SK-N-SH (cell line): ENCODE data around the gene MAOB. TPM values are rescaled to one million over a fixed set of nuclear protein-coding genes. Genes with fewer than 3 reads are reported as not detected.

Experiments used
- CTCF ChIA-PET: fragments of 300-600, 350-600 bp; formaldehyde crosslinking; extraction: SDS; loops from one replicate; lab custom pipeline; 2021; lab: Yijun Ruan, JAX
- POLR2A ChIA-PET: fragments of 350-600 bp; sonication (Branson Sonifier 250); formaldehyde crosslinking; extraction: SDS; loops from one replicate; lab custom pipeline; 2020; ENCODE audit warnings: antibody characterized with exemption, inconsistent platforms; lab: Yijun Ruan, JAX
- DNase-seq: peaks from one replicate; pipeline ENCODE4 v3.0.0; 2012
- H2AFZ ChIP-seq: fragments of 200-600 bp; sonication (generic); 2 replicates; pipeline ENCODE4 v1.8.1; 2016; ENCODE audit warnings: antibody characterized with exemption, mild to moderate bottlenecking, low read depth
- H3F3A ChIP-seq: fragments of 200-600 bp; sonication (generic); replicated peaks from 2 replicates; pipeline ENCODE3; 2016; ENCODE audit warnings: antibody characterized with exemption, mild to moderate bottlenecking; ENCODE audit not compliant: insufficient read depth
- H3K27ac ChIP-seq, 2 experiments: fragments of 200-500 bp in 1 of 2; fragments of 200-600 bp in 1 of 2; sonication (Bioruptor generic) in 1 of 2; sonication (generic), shearing (Covaris generic) in 1 of 2; 2 replicates each; pipeline versions ENCODE4 v1.5.1 to v1.6.1; 2014 to 2016; ENCODE audit warnings: low read depth in 2 of 2, inconsistent platforms in 1 of 2, low read length in 1 of 2, mild to moderate bottlenecking in 1 of 2, mixed read lengths in 1 of 2
- H3K27me3 ChIP-seq: fragments of 200-600 bp; sonication (generic), shearing (Covaris generic); 2 replicates; pipeline ENCODE4 v1.6.1; 2016; ENCODE audit warnings: mixed run types; ENCODE audit not compliant: insufficient read depth
- H3K36me3 ChIP-seq, 2 experiments: fragments of 200-500 bp in 1 of 2; fragments of 200-600 bp in 1 of 2; sonication (Bioruptor generic) in 1 of 2; sonication (generic) in 1 of 2; replicated peaks in 1 of 2; 2 replicates each; pipeline versions ENCODE3 to v1.5.1; 2014 to 2016; ENCODE audit warnings: low read length in 1 of 2, mild to moderate bottlenecking in 1 of 2; ENCODE audit not compliant: insufficient read depth in 2 of 2, control insufficient read depth in 1 of 2
- H3K4me1 ChIP-seq, 2 experiments: fragments of 200-500 bp in 1 of 2; fragments of 200-600 bp in 1 of 2; sonication (Bioruptor generic) in 1 of 2; sonication (generic), shearing (Covaris generic) in 1 of 2; 2 replicates each; pipeline versions ENCODE4 v1.5.1 to v1.6.1; 2014 to 2016; ENCODE audit warnings: low read depth in 1 of 2, low read length in 1 of 2, mixed run types in 1 of 2; ENCODE audit not compliant: insufficient read depth in 2 of 2, control insufficient read depth in 1 of 2
- H3K4me2 ChIP-seq: fragments of 200-600 bp; sonication (generic), shearing (Covaris generic); 2 replicates; pipeline ENCODE4 v1.6.1; 2017; ENCODE audit warnings: mixed run types
- H3K4me3 ChIP-seq, 2 experiments: fragments of 200-500 bp in 1 of 2; fragments of 200-600 bp in 1 of 2; sonication (Bioruptor generic) in 1 of 2; sonication (generic), shearing (Covaris generic) in 1 of 2; 2 replicates each; pipeline versions ENCODE4 v1.5.1 to v1.8.1; 2014 to 2016; ENCODE audit warnings: low read depth in 2 of 2, inconsistent platforms in 1 of 2, low read length in 1 of 2, mild to moderate bottlenecking in 1 of 2, mixed read lengths in 1 of 2, moderate library complexity in 1 of 2
- H3K79me2 ChIP-seq: fragments of 200-600 bp; sonication (generic); 2 replicates; pipeline ENCODE4 v1.8.1; 2017; ENCODE audit warnings: mild to moderate bottlenecking; ENCODE audit not compliant: insufficient read depth
- H3K9ac ChIP-seq: fragments of 200-600 bp; sonication (generic); 2 replicates; pipeline ENCODE4 v1.6.1; 2017; ENCODE audit warnings: mixed run types
- H3K9me2 ChIP-seq: fragments of 200-600 bp; sonication (generic); 2 replicates; pipeline ENCODE4 v1.6.1; 2017; ENCODE audit warnings: mixed run types
- H3K9me3 ChIP-seq: fragments of 200-600 bp; sonication (generic); 2 replicates; pipeline ENCODE4 v1.6.1; 2017; ENCODE audit warnings: mixed run types, mild to moderate bottlenecking, moderate library complexity
- H4K20me1 ChIP-seq: fragments of 200-600 bp; sonication (generic); 2 replicates; pipeline ENCODE4 v1.6.1; 2017; ENCODE audit warnings: mild to moderate bottlenecking, mixed run types; ENCODE audit not compliant: insufficient read depth
- ELF1 ChIP-seq: IDR thresholded peaks from 2 replicates; pipeline ENCODE4 v1.4.0; 2012
- EP300 ChIP-seq, 2 experiments: IDR thresholded peaks; 2 replicates each; pipeline versions ENCODE4 v1.4.0 to v1.6.1; 2012; ENCODE audit warnings: borderline replicate concordance in 1 of 2, low read depth in 1 of 2, low read length in 1 of 2
- FOSL2 ChIP-seq: IDR thresholded peaks from 2 replicates; pipeline ENCODE4 v1.4.0; 2012; ENCODE audit warnings: low read depth, mild to moderate bottlenecking, moderate library complexity, borderline replicate concordance
- FOXJ3 ChIP-seq: sonication (generic); formaldehyde crosslinking; IDR thresholded peaks from 2 replicates; pipeline ENCODE4 v1.5.1; 2020; ENCODE audit warnings: mild to moderate bottlenecking, missing genetic modification reagents
- GABPA ChIP-seq: IDR thresholded peaks from 2 replicates; pipeline ENCODE4 v1.4.0; 2012; ENCODE audit warnings: low read depth, mild to moderate bottlenecking
- GATA2 ChIP-seq: sonication (generic); formaldehyde crosslinking; IDR thresholded peaks from 2 replicates; pipeline ENCODE4 v1.5.0; 2020; ENCODE audit warnings: mild to moderate bottlenecking, missing genetic modification reagents
- MEF2A ChIP-seq: IDR thresholded peaks from 2 replicates; pipeline ENCODE4 v1.4.0; 2012; ENCODE audit warnings: low read depth, borderline replicate concordance
- POLR2AphosphoS5 ChIP-seq: IDR thresholded peaks from 2 replicates; pipeline ENCODE4 v1.6.1; 2012; ENCODE audit warnings: low read depth, low read length
- RFX5 ChIP-seq: IDR thresholded peaks from 2 replicates; pipeline ENCODE4 v1.6.1; 2012; ENCODE audit warnings: mild to moderate bottlenecking, improper control_type of control experiment, low read length
- SIN3A ChIP-seq: IDR thresholded peaks from 2 replicates; pipeline ENCODE4 v1.6.1; 2012; ENCODE audit warnings: low read depth, mild to moderate bottlenecking, low read length, moderate library complexity, borderline replicate concordance
- TAF1 ChIP-seq: IDR thresholded peaks from 2 replicates; pipeline ENCODE4 v1.6.1; 2012; ENCODE audit warnings: low read depth, mild to moderate bottlenecking, low read length, moderate library complexity, borderline replicate concordance
- TCF12 ChIP-seq: IDR thresholded peaks from 2 replicates; pipeline ENCODE4 v1.4.0; 2012
- TEAD4 ChIP-seq: IDR thresholded peaks from 2 replicates; pipeline ENCODE4 v1.4.0; 2012; ENCODE audit warnings: mild to moderate bottlenecking, borderline replicate concordance; ENCODE audit not compliant: insufficient read depth
- YY1 ChIP-seq: IDR thresholded peaks from 2 replicates; pipeline ENCODE4 v1.4.0; 2012; ENCODE audit warnings: low read depth, mild to moderate bottlenecking
- WGBS: methylation state at CpG from one replicate; pipeline ENCODE4 v1.1.6; 2017; ENCODE audit warnings: low lambda C conversion rate; 5-methylcytosine and 5-hydroxymethylcytosine counted together
- polyA plus RNA-seq, 3 experiments: library from polyadenylated mRNA; depleted of rRNA; stranded (reverse); fragments of >200 nt; gene quantifications; 2 replicates each; pipeline ENCODE4 v1.2.3, GENCODE V29; 2012
- TF ChIP-seq, protein P1 (sequence below): IDR thresholded peaks from 2 replicates; pipeline ENCODE4 v1.4.0; 2012; ENCODE audit warnings: low read depth, borderline replicate concordance
- TF ChIP-seq, protein P2 (sequence below): fragments of 150-350 bp; IDR thresholded peaks from 2 replicates; pipeline ENCODE4 v1.6.1; 2017; ENCODE audit warnings: antibody characterized with exemption, low read length, low read depth, borderline replicate concordance
- TF ChIP-seq, protein P3 (sequence below): IDR thresholded peaks from 2 replicates; pipeline ENCODE4 v1.6.1; 2012; ENCODE audit warnings: mild to moderate bottlenecking, low read depth, low read length, moderate library complexity

Gene MAOB
- polyA plus RNA-seq, 1 of the 3 experiments (the other 2 are of a cell fraction) = 0.92 TPM

DNA sequence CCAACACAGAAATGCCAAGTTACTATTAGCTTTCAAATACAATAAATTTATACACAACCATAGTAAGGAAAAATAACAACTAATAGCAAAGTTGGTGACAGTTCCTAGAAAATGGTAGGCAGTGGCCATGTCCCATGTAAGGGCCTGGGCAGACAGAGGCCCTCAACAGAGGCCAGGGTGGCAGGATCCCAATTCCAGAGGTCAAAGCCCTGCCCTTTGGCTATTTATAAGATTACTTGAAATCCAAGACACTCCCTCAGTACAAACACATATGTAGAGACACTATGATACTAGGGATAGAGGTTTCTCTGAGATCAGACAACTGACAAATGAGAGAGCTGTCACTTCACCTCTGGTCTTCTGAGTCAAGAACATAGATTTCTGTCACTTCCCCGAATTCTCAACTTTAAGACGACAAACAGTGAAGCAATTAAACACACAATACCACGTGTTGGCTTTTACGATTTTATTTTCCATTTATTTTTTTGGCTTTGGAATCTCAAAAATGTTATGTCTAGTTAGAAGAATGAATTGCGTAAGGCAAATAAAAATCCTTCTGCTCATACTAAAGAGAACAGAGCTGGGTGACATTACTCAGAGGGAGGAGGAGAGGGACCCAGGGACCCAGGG is 16.3 kb upstream of the MAOB start:
- Histone ChIP-seq H3K4me2 (no peak overlapping the region), H3F3A (no peaks in the 10 kb centered on the region), H3K9me3 (no peaks in the 10 kb centered on the region), H3K4me3 (no peak overlapping the region), H2AFZ (no peak overlapping the region), H3K27me3 (peaks cover 5% of the 10 kb centered on the region; the same call in 1 of the 2 replicates), H4K20me1 (no peaks in the 10 kb centered on the region), H3K9ac (no peak overlapping the region), H3K27ac (no peak overlapping the region), H3K9me2 (no peaks in the 10 kb centered on the region), H3K79me2 (no peaks in the 10 kb centered on the region), H3K4me1 (no peaks in the 10 kb centered on the region), H3K36me3 (no peaks in the 10 kb centered on the region)
- WGBS = 30% methylated on average over 5 of the region's 5 CpGs
- DNase-seq = no peak
- TF ChIP-seq, protein P1, sequence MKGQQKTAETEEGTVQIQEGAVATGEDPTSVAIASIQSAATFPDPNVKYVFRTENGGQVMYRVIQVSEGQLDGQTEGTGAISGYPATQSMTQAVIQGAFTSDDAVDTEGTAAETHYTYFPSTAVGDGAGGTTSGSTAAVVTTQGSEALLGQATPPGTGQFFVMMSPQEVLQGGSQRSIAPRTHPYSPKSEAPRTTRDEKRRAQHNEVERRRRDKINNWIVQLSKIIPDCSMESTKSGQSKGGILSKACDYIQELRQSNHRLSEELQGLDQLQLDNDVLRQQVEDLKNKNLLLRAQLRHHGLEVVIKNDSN = no peak
- TF ChIP-seq RFX5 (no peak), GABPA (no peak), TEAD4 (no peak), FOSL2 (no peak), MEF2A (no peak), GATA2 (CRISPR knock-in tag) (no peak), YY1 (no peak), TAF1 (no peak)
- TF ChIP-seq, protein P2, sequence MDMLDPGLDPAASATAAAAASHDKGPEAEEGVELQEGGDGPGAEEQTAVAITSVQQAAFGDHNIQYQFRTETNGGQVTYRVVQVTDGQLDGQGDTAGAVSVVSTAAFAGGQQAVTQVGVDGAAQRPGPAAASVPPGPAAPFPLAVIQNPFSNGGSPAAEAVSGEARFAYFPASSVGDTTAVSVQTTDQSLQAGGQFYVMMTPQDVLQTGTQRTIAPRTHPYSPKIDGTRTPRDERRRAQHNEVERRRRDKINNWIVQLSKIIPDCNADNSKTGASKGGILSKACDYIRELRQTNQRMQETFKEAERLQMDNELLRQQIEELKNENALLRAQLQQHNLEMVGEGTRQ = no peak
- ChIA-PET CTCF (no interaction called here), POLR2A (no interaction called here)

DNA sequence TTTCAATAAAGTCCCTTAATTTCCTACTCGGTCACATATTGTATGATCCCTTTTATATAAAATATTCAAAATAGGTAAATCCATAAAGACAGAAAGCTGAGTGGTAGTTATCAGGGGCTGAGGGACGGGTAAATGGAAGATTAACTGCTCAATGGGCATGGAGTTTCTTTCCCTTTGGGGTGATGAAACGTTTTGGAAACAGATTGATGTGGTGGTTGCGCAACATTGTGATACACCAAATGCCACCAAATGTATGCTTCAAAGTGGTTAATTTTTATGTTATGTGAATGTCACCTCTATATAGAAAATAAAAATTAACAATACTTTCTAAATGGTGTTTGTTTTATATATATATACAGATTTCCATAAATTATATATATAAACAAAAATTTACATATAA is 15.0 kb upstream of the MAOB start:
- H3K4me2 ChIP-seq = no peak overlapping the region
- H3K4me1 ChIP-seq = no peaks in the 10 kb centered on the region
- no peaks in the 10 kb centered on the region for H3K36me3 ChIP-seq
- no peaks in the 10 kb centered on the region for H3K9me2 ChIP-seq
- H3K4me3 ChIP-seq = no peak overlapping the region
- H3K27ac ChIP-seq = no peak overlapping the region
- H3K27me3 ChIP-seq = peaks cover 5% of the 10 kb centered on the region; the same call in 1 of the 2 replicates
- H4K20me1 ChIP-seq = no peaks in the 10 kb centered on the region
- no peak for DNase-seq
- TF ChIP-seq POLR2AphosphoS5 (no peak), ELF1 (no peak), FOXJ3 (CRISPR knock-in tag) (no peak), SIN3A (no peak), RFX5 (no peak), EP300 (IDR thresholded peaks at IDR 0.05; ENCODE audit: borderline replicate concordance in 1 of 2, low read depth in 1 of 2, low read length in 1 of 2) (no peak), GATA2 (CRISPR knock-in tag) (no peak), TCF12 (no peak)
- TF ChIP-seq, protein P3, sequence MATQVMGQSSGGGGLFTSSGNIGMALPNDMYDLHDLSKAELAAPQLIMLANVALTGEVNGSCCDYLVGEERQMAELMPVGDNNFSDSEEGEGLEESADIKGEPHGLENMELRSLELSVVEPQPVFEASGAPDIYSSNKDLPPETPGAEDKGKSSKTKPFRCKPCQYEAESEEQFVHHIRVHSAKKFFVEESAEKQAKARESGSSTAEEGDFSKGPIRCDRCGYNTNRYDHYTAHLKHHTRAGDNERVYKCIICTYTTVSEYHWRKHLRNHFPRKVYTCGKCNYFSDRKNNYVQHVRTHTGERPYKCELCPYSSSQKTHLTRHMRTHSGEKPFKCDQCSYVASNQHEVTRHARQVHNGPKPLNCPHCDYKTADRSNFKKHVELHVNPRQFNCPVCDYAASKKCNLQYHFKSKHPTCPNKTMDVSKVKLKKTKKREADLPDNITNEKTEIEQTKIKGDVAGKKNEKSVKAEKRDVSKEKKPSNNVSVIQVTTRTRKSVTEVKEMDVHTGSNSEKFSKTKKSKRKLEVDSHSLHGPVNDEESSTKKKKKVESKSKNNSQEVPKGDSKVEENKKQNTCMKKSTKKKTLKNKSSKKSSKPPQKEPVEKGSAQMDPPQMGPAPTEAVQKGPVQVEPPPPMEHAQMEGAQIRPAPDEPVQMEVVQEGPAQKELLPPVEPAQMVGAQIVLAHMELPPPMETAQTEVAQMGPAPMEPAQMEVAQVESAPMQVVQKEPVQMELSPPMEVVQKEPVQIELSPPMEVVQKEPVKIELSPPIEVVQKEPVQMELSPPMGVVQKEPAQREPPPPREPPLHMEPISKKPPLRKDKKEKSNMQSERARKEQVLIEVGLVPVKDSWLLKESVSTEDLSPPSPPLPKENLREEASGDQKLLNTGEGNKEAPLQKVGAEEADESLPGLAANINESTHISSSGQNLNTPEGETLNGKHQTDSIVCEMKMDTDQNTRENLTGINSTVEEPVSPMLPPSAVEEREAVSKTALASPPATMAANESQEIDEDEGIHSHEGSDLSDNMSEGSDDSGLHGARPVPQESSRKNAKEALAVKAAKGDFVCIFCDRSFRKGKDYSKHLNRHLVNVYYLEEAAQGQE = no peak
- TF ChIP-seq, all 33 proteins: peak for 0
- ChIA-PET POLR2A (no interaction called here), CTCF (no interaction called here)
- H3K9ac ChIP-seq = no peak overlapping the region
- no peaks in the 10 kb centered on the region for H3K79me2 ChIP-seq
- no peaks in the 10 kb centered on the region for H3F3A ChIP-seq
- 39% methylated on average over 4 of the region's 4 CpGs for WGBS
- no peak overlapping the region for H2AFZ ChIP-seq
- no peaks in the 10 kb centered on the region for H3K9me3 ChIP-seq
